ENCODE measurements around the gene ATP13A5. TPM values are rescaled to one million over a fixed set of nuclear protein-coding genes. Genes with fewer than 3 reads are reported as not detected.

The ATP13A5 gene
- polyA plus RNA-seq, 4 donors = 0.11 to 0.38 TPM; not detected in 2

Other genes starting within 250 kb of the ATP13A5 start
- 1 to 10 TPM; 1.1 to 5.8 (median 3.3) TPM for gene PLAAT1, start 137.5 kb downstream of the ATP13A5 start, polyA plus RNA-seq (ENCODE audit: insufficient read length in 4 of 4)
- 1 to 10 TPM in 3 of 4 donors, under 1 TPM in 1; 0.41 to 2.2 (median 1.3) TPM for gene ATP13A4, start 176.1 kb upstream of the ATP13A5 start, polyA plus RNA-seq (ENCODE audit: insufficient read length in 4 of 4)
- 10 to 100 TPM; 53.6 to 92.8 (median 70.8) TPM for gene OPA1, start 214.5 kb upstream of the ATP13A5 start, polyA plus RNA-seq (ENCODE audit: insufficient read length in 4 of 4)

Measured in left renal pelvis (tissue), 4 donors.